Immature natural killer cell (primary cell): ENCODE measurements around the gene SNX8. TPM values are rescaled to one million over a fixed set of nuclear protein-coding genes. Genes with fewer than 3 reads are reported as not detected.

Experiments
- DNase-seq, 3 donors: peaks; one replicate each; pipeline ENCODE4 v3.0.0; 2022; ENCODE audit warnings: mixed read lengths in 1 of 3
- H3K27ac Mint-ChIP-seq, 6 donors: one replicate each; pipeline ENCODE4 v1.8.0; 2020; ENCODE audit warnings: mixed read lengths in 6 of 6, mild to moderate bottlenecking in 5 of 6, inconsistent platforms in 4 of 6, moderate library complexity in 3 of 6
- H3K27me3 Mint-ChIP-seq, 3 donors: one replicate each; pipeline ENCODE4 v1.8.0; 2020 to 2021; ENCODE audit warnings: low read depth in 3 of 3, mild to moderate bottlenecking in 3 of 3, mixed read lengths in 3 of 3, moderate library complexity in 3 of 3, inconsistent platforms in 1 of 3
- H3K36me3 Mint-ChIP-seq, 3 donors: one replicate each; pipeline ENCODE4 v1.8.0; 2020; ENCODE audit warnings: mixed read lengths in 3 of 3, inconsistent platforms in 2 of 3, mild to moderate bottlenecking in 2 of 3
- H3K4me1 Mint-ChIP-seq, 2 donors: one replicate each; pipeline ENCODE4 v1.8.0; 2020; ENCODE audit warnings: inconsistent platforms in 2 of 2, mild to moderate bottlenecking in 2 of 2, mixed read lengths in 2 of 2, moderate library complexity in 1 of 2
- H3K4me3 Mint-ChIP-seq, 5 donors: one replicate each; pipeline ENCODE4 v1.8.0; 2020; ENCODE audit warnings: mild to moderate bottlenecking in 5 of 5, mixed read lengths in 5 of 5, inconsistent platforms in 3 of 5, moderate library complexity in 3 of 5
- H3K9me3 Mint-ChIP-seq, 6 donors: one replicate each; pipeline ENCODE4 v1.8.0; 2020; ENCODE audit warnings: mild to moderate bottlenecking in 6 of 6, mixed read lengths in 6 of 6, inconsistent platforms in 4 of 6, moderate library complexity in 3 of 6
- polyA plus RNA-seq, 3 donors: library from polyadenylated mRNA; unstranded; fragments of 300-500 nt; fragmentation: Illumina TruSeq; gene quantifications; one replicate each; pipeline ENCODE4 v1.2.3, GENCODE V29; 2021

SNX8 gene
- polyA plus RNA-seq, 3 donors from 2014 or later: 16.3 to 25.0 (median 16.7) TPM

DNA sequence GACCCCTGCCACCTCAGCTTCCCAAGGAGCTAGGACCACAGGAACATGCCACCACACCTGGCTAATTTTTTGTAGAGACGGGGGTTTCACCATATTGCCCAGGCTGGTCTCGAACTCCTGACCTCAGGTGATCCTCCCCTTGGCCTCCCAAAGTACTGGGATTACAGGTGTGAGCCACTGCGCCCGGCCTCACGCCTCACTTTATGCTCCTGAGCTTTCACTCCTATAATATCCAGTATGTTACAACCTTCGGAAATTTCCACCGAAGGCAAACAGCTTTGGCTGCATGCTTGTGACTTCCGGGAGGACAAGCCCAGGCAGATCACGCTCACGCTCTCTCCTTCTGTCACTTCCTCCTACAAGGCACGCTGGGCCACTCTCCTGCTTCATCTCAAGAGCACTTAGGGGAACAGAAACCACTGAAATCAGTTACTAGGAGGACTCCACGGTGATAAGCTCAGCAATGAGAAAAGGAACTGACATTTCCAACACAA, 77.1 kb downstream of the SNX8 start:
- peak overlapping the region in 1 of 6 donors; percentile 1 for H3K27ac Mint-ChIP-seq
- H3K36me3 Mint-ChIP-seq: peaks cover 4 to 10% (median 9%) of the 10 kb centered on the region in 3 donors
- peaks cover 15 to 26% of the 10 kb centered on the region in 2 donors for H3K4me1 Mint-ChIP-seq
- H3K4me3 Mint-ChIP-seq: no peak overlapping the region
- no peaks in the 10 kb centered on the region for H3K9me3 Mint-ChIP-seq
- peaks cover 2 to 6% (median 3%) of the 10 kb centered on the region in 3 donors for H3K27me3 Mint-ChIP-seq
- no peak for DNase-seq

DNA sequence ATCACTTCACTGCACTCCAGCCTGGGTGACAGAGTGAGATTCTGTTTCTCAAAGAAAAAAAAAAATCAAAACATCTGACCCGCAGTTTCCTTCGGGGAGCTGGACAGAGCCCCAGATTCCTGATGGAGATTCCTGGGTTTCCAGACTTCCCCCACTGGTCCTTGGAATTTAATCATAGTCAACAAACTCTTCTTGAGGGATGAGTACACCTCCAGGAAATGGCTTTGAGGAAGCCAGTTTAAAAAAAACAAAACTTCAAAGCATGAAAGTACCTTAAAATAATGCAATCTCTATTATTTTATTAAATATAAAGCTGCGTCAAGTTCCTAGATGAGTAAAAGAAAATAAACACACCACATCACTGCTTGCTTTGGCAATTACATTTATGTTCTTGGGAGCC, 80.3 kb downstream of the SNX8 start:
- peak overlapping the region in 2 of 6 donors; percentile 28 to 72 for H3K27ac Mint-ChIP-seq

DNA sequence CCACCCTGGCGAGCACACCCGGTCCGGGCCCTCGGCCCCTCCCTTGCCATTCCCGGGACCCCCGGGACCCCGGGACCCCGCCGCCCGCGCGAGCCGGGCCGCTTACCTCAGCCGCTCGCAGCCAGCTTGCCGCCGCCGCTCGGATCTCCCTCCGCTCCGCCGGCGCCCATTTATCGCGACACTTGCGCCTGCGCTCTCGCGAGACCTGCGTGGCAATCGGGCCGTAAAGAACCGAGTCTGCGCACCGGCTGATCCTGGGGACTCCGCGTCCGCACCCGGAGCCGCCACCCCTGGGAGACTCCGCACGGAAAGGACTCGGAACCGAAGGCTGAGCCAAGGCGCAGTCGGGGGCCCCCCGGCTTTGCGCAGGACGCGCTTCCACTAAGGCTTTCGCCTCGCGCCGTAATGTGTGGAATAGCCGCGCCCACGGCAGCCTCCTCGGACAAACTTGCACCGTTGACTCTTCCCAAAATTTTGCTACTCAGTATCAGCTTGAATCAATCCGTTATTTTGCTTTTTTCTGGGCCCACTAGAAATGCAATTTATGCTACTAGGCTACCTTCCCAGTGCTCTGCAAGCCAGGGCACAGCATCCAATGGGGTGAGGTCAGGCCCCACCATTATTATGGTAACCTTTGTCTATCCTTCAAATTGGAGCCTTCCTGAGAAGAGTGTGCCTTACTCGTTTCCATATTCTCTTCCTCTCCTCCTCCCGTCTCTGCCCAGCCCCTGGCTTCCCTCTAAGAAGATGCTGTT, 81.3 kb downstream of the SNX8 start, which contains the start of gene MAD1L1:
Gene MAD1L1, minus strand, starts transcription at position 180 of the 755 bp plus-strand sequence. CDS start 2,812 bp downstream, outside the sequence.
- H3K27me3 Mint-ChIP-seq: peaks cover 2 to 4% (median 3%) of the 10 kb centered on the region in 3 donors
- H3K4me3 Mint-ChIP-seq: peak within 1 kb of the TSS; percentile 93 to 96 (median 95)
- H3K36me3 Mint-ChIP-seq: peaks cover 4 to 10% (median 9%) of the 10 kb centered on the region in 3 donors
- H3K4me1 Mint-ChIP-seq: peaks cover 34 to 49% of the 10 kb centered on the region in 2 donors
- H3K27ac Mint-ChIP-seq: peak within 1 kb of the TSS; percentile 73 to 89 (median 84)
- H3K9me3 Mint-ChIP-seq: no peaks in the 10 kb centered on the region
- DNase-seq: peak; percentile 83 to 88 (median 87)

More for the DNA sequence above, 80.3 kb downstream of the SNX8 start:
- DNase-seq: no peak
- H3K36me3 Mint-ChIP-seq: peaks cover 4 to 10% (median 9%) of the 10 kb centered on the region in 3 donors
- H3K4me3 Mint-ChIP-seq: peak overlapping the region; percentile 53 to 70 (median 65)
- peaks cover 34 to 49% of the 10 kb centered on the region in 2 donors for H3K4me1 Mint-ChIP-seq
- no peaks in the 10 kb centered on the region for H3K9me3 Mint-ChIP-seq
- peaks cover 2 to 4% (median 3%) of the 10 kb centered on the region in 3 donors for H3K27me3 Mint-ChIP-seq

DNA sequence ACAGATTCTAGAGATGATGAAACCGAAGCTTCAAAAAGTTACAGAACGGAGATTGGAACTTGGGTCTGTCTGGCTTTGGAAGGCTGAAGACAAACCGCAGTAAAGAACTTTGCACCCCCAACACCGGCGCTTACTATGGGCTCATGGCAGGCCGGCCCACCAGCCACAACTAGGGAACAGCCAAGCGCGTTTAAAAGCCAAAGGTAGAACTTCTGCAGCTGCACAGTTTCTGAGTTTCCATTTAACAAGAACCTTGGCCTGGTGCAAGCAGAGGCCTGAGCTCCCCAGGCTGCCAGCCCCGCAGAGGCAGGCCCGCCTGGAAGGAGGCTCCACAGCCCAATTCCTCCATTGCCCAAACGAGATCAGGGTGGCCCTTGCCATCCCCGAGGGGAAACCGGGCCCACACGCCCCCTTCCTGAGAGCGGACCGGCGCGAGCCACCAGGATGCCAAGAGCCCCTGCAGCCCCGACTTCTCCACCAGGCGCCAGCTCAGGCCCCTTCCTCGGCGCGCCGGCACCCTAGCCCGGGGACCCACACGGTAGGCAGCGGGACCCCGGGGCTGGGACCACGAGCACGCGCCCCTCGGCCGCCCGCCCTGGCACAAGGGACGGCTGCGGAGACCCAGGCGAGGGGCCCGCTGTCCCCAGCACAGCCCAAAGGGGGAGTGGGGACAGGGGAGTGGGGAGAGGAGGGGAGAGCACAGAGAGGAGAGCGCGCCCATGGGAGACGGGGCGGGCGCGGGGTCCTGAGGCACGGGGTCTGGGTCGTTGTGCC, 82.1 kb downstream of the SNX8 start:
- Mint-ChIP-seq H3K4me1 (peaks cover 34 to 49% of the 10 kb centered on the region in 2 donors), H3K27me3 (peaks cover 0 to 4% (median 3%) of the 10 kb centered on the region in 3 donors), H3K4me3 (peak overlapping the region; percentile 88 to 93 (median 89)), H3K36me3 (peaks cover 4 to 10% (median 9%) of the 10 kb centered on the region in 3 donors), H3K9me3 (no peaks in the 10 kb centered on the region), H3K27ac (peak overlapping the region; percentile 12 to 79 (median 76))
- peak in 2 of 3 donors; percentile 23 to 27 for DNase-seq

DNA sequence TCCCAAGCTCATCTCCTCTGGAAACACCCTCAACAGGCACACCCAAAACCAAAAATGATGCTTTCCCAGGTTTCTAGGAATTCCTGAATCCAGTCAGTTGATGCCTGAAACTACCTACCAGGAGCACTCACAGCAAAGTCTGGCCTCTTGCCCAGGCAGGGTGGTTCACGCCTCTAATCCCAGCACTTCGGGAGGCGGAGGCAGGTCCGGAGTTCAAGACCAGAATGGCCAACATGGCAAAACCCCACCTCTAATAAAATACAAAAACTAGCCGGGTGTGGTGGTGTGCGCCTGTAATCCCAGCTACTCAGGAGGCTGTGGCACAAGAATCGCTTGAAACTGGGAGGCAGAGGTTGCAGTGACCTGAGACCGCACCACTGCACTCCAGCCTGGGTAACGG, 83.4 kb downstream of the SNX8 start:
- H3K27me3 Mint-ChIP-seq: peaks cover 0 to 3% (median 3%) of the 10 kb centered on the region in 3 donors
- peaks cover 34 to 49% of the 10 kb centered on the region in 2 donors for H3K4me1 Mint-ChIP-seq
- no peak overlapping the region for H3K27ac Mint-ChIP-seq
- H3K9me3 Mint-ChIP-seq: no peaks in the 10 kb centered on the region
- H3K36me3 Mint-ChIP-seq: peaks cover 6 to 12% (median 11%) of the 10 kb centered on the region in 3 donors
- H3K4me3 Mint-ChIP-seq: peak overlapping the region in 2 of 5 donors; percentile 24 to 42
- no peak for DNase-seq

DNA sequence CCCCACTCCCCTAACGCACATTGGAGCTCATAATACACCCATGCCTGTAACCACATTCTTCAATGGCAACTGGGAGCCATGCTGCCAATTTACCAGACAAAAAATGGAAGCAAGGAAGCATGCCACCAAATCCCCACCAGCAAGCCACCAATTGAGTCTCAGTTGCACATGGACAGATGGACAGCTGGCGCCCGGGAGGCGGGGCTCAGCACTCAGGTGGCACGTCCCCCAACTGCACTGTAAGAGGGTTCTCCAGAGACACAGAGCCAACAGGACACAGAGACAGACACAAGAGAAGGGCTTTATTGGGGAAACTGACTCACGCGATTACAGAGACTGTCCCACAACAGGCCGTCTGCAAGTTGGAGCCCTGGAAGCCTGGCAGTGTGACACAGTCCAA, 84.0 kb downstream of the SNX8 start:
- H3K9me3 Mint-ChIP-seq: no peaks in the 10 kb centered on the region
- H3K4me3 Mint-ChIP-seq: peak overlapping the region in 3 of 5 donors; percentile 24 to 42 (median 29)
- H3K4me1 Mint-ChIP-seq: peaks cover 34 to 46% of the 10 kb centered on the region in 2 donors
- no peak overlapping the region for H3K27ac Mint-ChIP-seq
- H3K36me3 Mint-ChIP-seq: peaks cover 7 to 11% (median 9%) of the 10 kb centered on the region in 3 donors
- H3K27me3 Mint-ChIP-seq: peaks cover 0 to 3% (median 3%) of the 10 kb centered on the region in 3 donors
- DNase-seq: no peak

DNA sequence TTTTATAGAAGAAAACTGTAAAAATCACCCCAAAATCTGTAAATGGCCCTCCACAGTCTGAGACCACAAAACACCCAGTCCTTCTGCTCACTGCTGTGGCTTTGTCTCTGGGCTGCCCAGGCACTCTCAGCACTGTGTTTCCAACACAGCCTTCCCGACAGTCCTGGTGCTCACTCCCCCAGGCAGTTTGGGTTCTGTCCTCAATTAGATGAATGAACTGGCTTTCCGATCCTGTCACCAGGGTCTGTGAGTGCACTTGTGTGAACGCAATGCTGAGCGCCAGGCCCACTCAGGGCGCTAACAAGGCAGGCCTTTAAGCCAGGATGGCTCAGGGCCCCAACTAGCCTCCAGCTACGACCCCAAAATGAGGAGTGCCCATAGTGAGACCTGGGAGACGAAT, 84.8 kb downstream of the SNX8 start:
- H3K4me1 Mint-ChIP-seq: peaks cover 30 to 39% of the 10 kb centered on the region in 2 donors
- no peak for DNase-seq
- H3K27me3 Mint-ChIP-seq: peaks cover 0 to 5% (median 3%) of the 10 kb centered on the region in 3 donors
- H3K27ac Mint-ChIP-seq: no peak overlapping the region
- H3K9me3 Mint-ChIP-seq: no peaks in the 10 kb centered on the region
- H3K4me3 Mint-ChIP-seq: peak overlapping the region in 1 of 5 donors; percentile 33
- peaks cover 3 to 6% (median 3%) of the 10 kb centered on the region in 3 donors for H3K36me3 Mint-ChIP-seq

DNA sequence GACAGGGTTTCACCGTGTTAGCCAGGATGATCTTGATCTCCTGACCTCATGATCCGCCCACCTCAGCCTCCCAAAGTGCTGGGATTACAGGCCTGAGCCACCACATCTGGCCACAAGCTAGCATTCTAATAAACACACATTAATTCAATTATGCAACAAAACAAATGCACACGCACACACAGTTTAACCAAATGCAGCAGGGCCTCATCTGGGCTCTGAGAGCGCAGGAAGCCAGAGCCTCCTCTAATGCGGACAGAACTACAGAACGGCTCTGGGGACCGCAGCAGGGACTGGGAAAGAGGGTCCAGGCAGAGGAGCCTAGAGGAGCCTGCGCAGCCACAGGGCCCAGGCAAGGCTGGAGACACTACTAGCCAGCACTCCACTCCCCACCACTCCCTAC, 85.3 kb downstream of the SNX8 start:
- peaks cover 0 to 6% (median 3%) of the 10 kb centered on the region in 3 donors for H3K27me3 Mint-ChIP-seq
- no peaks in the 10 kb centered on the region for H3K9me3 Mint-ChIP-seq
- peaks cover 3 to 10% (median 7%) of the 10 kb centered on the region in 3 donors for H3K36me3 Mint-ChIP-seq
- no peak overlapping the region for H3K4me3 Mint-ChIP-seq
- no peak for DNase-seq
- no peak overlapping the region for H3K27ac Mint-ChIP-seq
- H3K4me1 Mint-ChIP-seq: peaks cover 29 to 34% of the 10 kb centered on the region in 2 donors

DNA sequence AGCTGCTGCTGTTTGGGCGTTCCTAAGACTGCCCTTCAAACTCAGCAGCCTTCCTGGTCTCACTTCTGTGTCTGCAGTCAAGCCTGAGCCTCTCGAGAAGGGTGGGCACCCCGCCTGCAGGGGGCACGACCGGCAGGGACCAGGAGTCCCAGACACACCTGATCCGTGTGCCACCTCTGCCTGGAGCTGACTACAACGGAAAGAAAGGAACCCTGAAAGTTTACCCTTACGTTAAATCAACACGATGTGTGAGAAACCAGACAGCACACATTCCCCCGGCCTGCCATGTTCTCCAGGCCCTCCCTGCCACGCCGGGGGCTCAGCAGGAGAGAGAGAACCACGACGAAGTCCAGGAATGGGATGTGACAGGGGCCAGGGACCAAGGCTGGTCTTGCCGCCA, 86.5 kb downstream of the SNX8 start:
- Mint-ChIP-seq H3K4me3 (no peak overlapping the region), H3K36me3 (peaks cover 3 to 10% (median 7%) of the 10 kb centered on the region in 3 donors), H3K9me3 (no peaks in the 10 kb centered on the region), H3K27me3 (peaks cover 0 to 4% (median 0%) of the 10 kb centered on the region in 3 donors), H3K27ac (no peak overlapping the region), H3K4me1 (peaks cover 23% of the 10 kb centered on the region in 2 donors)
- DNase-seq: no peak

DNA sequence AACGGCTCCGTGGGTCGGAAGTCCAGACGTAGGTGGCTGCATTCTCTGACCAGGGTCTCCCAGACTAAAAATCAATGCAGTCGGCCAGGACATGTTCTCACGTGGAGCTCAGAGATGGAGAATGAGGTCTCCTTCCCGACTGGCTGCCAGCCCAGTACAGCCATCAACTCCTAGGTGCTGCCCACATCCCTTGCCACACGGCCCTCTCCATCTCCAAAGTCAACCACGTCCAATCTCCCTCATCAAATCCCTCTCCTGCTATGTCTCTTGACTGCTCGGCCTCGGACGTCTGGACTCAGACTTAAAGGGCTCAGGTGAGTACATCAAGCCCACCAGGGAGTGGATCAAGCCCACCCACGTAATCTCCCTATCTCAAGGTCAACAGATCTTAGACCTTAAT, 88.4 kb downstream of the SNX8 start:
- H3K4me3 Mint-ChIP-seq: no peak overlapping the region
- no peak overlapping the region for H3K27ac Mint-ChIP-seq
- peaks cover 0 to 4% (median 0%) of the 10 kb centered on the region in 3 donors for H3K27me3 Mint-ChIP-seq
- H3K36me3 Mint-ChIP-seq: peaks cover 3 to 13% (median 7%) of the 10 kb centered on the region in 3 donors
- DNase-seq: no peak
- peaks cover 13 to 15% of the 10 kb centered on the region in 2 donors for H3K4me1 Mint-ChIP-seq
- H3K9me3 Mint-ChIP-seq: no peaks in the 10 kb centered on the region

DNA sequence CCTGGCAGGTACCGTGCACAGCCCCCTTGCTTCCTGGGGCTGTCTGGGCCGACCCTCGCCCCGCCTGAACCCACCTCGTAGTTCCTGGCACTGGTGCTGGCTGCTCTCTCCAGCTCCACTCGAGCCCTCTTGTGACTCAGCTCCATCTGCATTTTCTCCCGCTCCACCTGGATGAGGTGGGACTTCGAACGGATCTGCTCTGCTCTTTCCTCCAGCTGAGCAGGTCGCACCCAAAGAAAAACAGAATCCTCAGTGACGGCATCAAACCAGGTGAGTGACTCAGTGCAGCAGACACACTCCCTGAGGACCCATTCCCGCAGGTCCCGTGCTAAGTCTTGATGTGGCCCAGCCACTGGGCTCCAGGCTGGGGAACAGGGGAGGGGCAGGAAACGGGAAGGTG, 88.9 kb downstream of the SNX8 start:
- DNase-seq: no peak
- Mint-ChIP-seq H3K9me3 (no peaks in the 10 kb centered on the region), H3K4me1 (peaks cover 8 to 10% of the 10 kb centered on the region in 2 donors), H3K27me3 (peaks cover 0 to 4% (median 0%) of the 10 kb centered on the region in 3 donors), H3K27ac (no peak overlapping the region), H3K4me3 (no peak overlapping the region), H3K36me3 (peaks cover 3 to 13% (median 7%) of the 10 kb centered on the region in 3 donors)

DNA sequence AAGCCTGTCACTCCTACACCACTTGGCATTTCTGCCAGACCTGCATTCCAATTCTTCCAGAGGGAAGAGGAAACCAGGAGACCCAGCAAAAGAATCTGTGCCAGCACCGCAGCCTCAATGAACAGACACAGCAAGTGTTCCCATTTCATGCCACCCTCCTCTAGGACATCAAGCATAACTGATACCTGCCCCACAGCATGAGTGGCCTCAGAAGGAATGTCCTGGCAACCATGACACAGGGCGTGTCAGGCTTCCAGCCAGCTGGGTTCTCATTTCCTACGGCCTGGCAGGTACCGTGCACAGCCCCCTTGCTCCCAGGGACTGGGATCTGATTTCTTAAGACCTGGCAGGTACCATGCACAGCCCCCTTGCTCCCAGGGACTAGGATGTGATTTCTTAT, 89.3 kb downstream of the SNX8 start:
- Mint-ChIP-seq H3K27me3 (peaks cover 0 to 3% (median 0%) of the 10 kb centered on the region in 3 donors), H3K27ac (no peak overlapping the region), H3K4me3 (no peak overlapping the region), H3K4me1 (peaks cover 4 to 6% of the 10 kb centered on the region in 2 donors), H3K36me3 (peaks cover 3 to 13% (median 7%) of the 10 kb centered on the region in 3 donors), H3K9me3 (no peaks in the 10 kb centered on the region)
- DNase-seq: no peak

DNA sequence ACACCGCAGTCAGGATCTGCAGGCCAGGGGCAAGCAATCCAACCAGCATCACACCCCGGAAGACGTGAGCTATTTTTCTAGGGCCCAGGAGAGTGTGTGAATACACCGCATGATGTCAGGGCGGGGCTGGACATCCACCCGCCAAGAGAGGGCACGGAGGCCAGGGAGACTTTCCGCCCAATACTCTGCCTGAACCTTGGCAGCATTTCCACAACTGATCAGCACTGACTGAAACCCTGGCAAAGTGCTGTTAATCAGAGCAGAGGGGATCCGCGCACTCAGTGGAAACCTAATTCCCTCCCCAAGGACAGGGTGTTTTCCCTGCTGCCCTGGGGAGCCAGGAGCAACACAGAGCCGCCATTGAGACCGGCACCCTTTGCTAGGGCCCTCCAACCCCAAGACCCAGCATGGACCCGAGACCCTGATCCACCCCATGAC, 89.7 kb downstream of the SNX8 start:
- DNase-seq: no peak
- Mint-ChIP-seq H3K4me3 (no peak overlapping the region), H3K27me3 (peaks cover 0 to 3% (median 0%) of the 10 kb centered on the region in 3 donors), H3K36me3 (peaks cover 3 to 13% (median 7%) of the 10 kb centered on the region in 3 donors), H3K27ac (no peak overlapping the region), H3K4me1 (peaks cover 2% of the 10 kb centered on the region in 2 donors), H3K9me3 (no peaks in the 10 kb centered on the region)
